A549 treated with AZD9567 at 1 μM for 4 hours (cell line): ENCODE results near the gene PRAMEF25. TPM values are rescaled to one million over a fixed set of nuclear protein-coding genes. Genes with fewer than 3 reads are reported as not detected.

Source experiments
- total RNA-seq: library from RNA; stranded (reverse); fragments of 200-300 nt; extraction: Qiagen RNA extraction; gene quantifications from 5 replicates; pipeline ENCODE4 v1.2.3, GENCODE V29; 2022; ENCODE audit not compliant: insufficient read depth

PRAMEF25 gene
- total RNA-seq, result not detected in 5 replicates

DNA sequence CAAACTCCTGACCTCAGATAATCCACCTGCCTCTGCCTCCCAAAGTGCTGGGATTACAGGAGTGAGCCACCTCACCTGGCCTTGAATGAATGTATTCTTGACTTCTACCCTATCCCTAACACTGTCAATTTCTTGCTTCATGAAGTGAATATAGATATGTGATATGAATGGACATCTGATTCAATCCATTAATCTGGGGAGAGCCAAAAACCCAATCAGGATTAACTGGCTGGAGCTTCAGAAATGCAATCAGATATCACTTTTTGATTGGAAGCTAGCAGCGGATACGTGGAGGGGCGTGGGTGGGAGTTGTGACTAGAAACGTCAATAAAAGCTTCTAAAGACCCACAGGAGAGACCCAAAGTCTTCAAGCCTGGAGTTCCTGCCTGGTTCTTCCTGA lies at the start of gene PRAMEF25:
TSS of gene PRAMEF25 (plus strand) at position 301 of the 400 bp plus-strand sequence. CDS start 2,920 bp downstream, outside the sequence.

DNA sequence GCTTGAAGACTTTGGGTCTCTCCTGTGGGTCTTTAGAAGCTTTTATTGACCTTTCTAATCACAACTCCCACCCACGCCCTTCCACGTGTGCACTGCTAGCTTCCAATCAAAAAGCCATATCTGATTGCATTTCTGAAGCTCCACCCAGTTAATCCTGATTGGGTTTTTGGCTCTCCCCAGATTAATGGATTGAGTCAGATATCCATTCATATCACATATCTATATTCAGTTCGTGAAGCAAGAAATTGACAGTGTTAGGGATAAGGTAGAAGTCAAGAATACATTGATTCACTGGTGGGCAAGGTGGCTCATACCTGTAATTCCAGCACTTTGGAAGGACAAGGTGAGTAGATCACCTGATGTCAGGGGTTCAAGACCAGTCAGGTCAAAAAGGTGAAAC lies 14.1 kb upstream of the PRAMEF25 start, which contains the start of gene PRAMEF27:
TSS of gene PRAMEF27 (minus strand) at position 101 of the 400 bp plus-strand sequence. CDS start 2,916 bp downstream, outside the sequence.

DNA sequence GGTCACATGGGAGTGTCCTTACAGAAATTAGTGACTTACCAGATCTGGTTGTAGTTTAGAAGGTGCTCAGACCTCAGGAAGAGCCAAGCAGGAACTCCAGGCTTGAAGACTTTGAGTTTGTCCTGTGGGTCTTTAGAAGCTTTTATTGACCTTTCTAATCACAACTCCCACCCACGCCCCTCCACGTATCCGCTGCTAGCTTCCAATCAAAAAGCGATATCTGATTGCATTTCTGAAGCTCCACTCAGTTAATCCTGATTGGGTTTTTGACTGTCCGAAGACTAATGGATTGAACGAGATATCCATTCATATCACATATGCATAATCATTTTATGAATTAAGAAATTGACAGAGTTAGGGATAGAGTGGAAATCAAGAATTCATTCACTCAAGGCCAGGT lies 46.2 kb downstream of the PRAMEF25 start, which contains the start of gene HNRNPCL2:
TSS of gene HNRNPCL2 (minus strand) at position 101 of the 400 bp plus-strand sequence. CDS start 454 bp downstream, outside the sequence.

Other genes starting within 250 kb of the PRAMEF25 start
- gene PRAMEF11, start 239.4 kb upstream of the PRAMEF25 start, total RNA-seq, result not detected in 5 replicates
- gene HNRNPCL1, start 222.1 kb upstream of the PRAMEF25 start, total RNA-seq, result not detected in 5 replicates
- gene PRAMEF2, start 213.7 kb upstream of the PRAMEF25 start, total RNA-seq, result 0.05 to 0.12 TPM in 2 of 5 replicates, not detected in the others
- not detected in 5 replicates for gene PRAMEF4, start 184.6 kb upstream of the PRAMEF25 start, total RNA-seq
- gene PRAMEF10, start 172.5 kb upstream of the PRAMEF25 start, total RNA-seq, result not detected in 5 replicates
- gene PRAMEF7, start 154.2 kb upstream of the PRAMEF25 start, total RNA-seq, result 0.05 TPM in 1 of 5 replicates, not detected in the others
- gene PRAMEF6, start 123.2 kb upstream of the PRAMEF25 start, total RNA-seq, result not detected in 5 replicates
- gene PRAMEF27, start 14.2 kb upstream of the PRAMEF25 start, total RNA-seq, result not detected in 5 replicates
- gene HNRNPCL3, start 10.0 kb upstream of the PRAMEF25 start, total RNA-seq, result not detected in 5 replicates
- gene HNRNPCL2, start 46.1 kb downstream of the PRAMEF25 start, total RNA-seq, result not detected in 5 replicates
- not detected in 5 replicates for gene PRAMEF26, start 85.2 kb downstream of the PRAMEF25 start, total RNA-seq
- not detected in 5 replicates for gene HNRNPCL4, start 94.9 kb downstream of the PRAMEF25 start, total RNA-seq
- not detected in 5 replicates for gene PRAMEF9, start 101.1 kb downstream of the PRAMEF25 start, total RNA-seq
- gene PRAMEF13, start 130.6 kb downstream of the PRAMEF25 start, total RNA-seq, result not detected in 5 replicates
- gene PRAMEF18, start 155.4 kb downstream of the PRAMEF25 start, total RNA-seq, result not detected in 5 replicates
- not detected in 5 replicates for gene PRAMEF5, start 183.4 kb downstream of the PRAMEF25 start, total RNA-seq
- not detected in 5 replicates for gene PRAMEF8, start 214.4 kb downstream of the PRAMEF25 start, total RNA-seq
- not detected in 5 replicates for gene PRAMEF33, start 232.8 kb downstream of the PRAMEF25 start, total RNA-seq
- gene PRAMEF15, start 244.8 kb downstream of the PRAMEF25 start, total RNA-seq, result not detected in 5 replicates